GM13976 (cell line): ENCODE data around the gene LSAMP.

ENCODE experiments used
- DNase-seq: peaks from one replicate; pipeline ENCODE4 v3.0.0; 2012; ENCODE audit warnings: low spot score
- in situ Hi-C: fragments of 300-500 bp; cut with MboI; formaldehyde crosslinking; loops from one replicate; pipeline ENCODE4 v1.12.0; 2022; ENCODE audit warnings: low sequenced_read_pairs, mixed read lengths, inconsistent platforms; ENCODE audit not compliant: unreplicated experiment
- TF ChIP-seq, protein P1 (sequence below): IDR thresholded peaks from 2 replicates; pipeline ENCODE4 v1.5.1; 2012; ENCODE audit warnings: borderline replicate concordance, mild to moderate bottlenecking; ENCODE audit not compliant: insufficient read depth; ENCODE audit errors: extremely low read depth, missing control alignments, control extremely low read depth

Gene LSAMP

GRCh38 chr3:116034086-116034485, 411.2 kb downstream of the LSAMP start:
- in situ Hi-C loops = no loop called here
- TF ChIP-seq, protein P1, sequence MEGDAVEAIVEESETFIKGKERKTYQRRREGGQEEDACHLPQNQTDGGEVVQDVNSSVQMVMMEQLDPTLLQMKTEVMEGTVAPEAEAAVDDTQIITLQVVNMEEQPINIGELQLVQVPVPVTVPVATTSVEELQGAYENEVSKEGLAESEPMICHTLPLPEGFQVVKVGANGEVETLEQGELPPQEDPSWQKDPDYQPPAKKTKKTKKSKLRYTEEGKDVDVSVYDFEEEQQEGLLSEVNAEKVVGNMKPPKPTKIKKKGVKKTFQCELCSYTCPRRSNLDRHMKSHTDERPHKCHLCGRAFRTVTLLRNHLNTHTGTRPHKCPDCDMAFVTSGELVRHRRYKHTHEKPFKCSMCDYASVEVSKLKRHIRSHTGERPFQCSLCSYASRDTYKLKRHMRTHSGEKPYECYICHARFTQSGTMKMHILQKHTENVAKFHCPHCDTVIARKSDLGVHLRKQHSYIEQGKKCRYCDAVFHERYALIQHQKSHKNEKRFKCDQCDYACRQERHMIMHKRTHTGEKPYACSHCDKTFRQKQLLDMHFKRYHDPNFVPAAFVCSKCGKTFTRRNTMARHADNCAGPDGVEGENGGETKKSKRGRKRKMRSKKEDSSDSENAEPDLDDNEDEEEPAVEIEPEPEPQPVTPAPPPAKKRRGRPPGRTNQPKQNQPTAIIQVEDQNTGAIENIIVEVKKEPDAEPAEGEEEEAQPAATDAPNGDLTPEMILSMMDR = no peak
- DNase-seq = no peak

DNA sequence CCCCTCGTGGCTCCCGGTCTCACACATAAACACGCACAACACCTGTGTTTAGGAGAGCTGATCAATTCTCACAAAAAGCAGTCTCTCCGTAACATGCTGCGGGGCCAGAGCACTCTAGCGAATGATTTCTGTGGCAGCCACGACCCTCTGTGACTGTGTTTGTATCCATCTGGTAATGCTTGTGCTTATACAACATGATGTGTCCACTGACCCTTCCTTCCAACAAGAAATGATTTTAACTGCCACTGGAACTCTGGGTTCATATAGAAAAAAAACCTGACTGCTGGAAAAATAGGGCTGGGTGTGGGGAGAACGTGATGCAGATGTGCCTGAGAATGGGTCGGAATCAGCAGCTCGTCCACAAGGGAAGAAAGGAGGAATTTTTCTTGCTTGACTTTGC, 411.8 kb downstream of the LSAMP start:
- in situ Hi-C loops = no loop called here
- no peak for DNase-seq
- TF ChIP-seq, protein P1 = no peak

DNA sequence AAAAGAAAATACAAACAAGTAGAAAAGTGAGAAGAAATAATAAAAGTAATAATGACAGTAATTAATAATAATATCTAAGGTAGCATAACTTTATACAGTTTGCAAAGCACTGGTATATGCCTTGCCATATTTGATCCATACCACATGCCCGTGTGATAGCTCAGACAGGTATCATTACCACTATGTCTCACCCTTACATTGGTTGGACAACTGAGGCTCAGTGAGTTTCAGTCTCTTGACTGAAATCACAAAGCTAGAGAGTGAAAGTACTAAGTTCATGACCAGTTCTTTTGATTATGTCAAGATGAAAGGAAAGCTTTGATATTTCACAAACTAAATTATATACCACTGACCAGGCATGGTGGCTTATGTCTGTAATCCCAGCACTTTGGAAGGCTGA, 413.1 kb downstream of the LSAMP start:
- in situ Hi-C loops = no loop called here
- no peak for DNase-seq
- TF ChIP-seq, protein P1 = no peak

GRCh38 chr3:116030131-116030850, 415.0 kb downstream of the LSAMP start:
- TF ChIP-seq, protein P1 = no peak
- in situ Hi-C loops = no loop called here
- DNase-seq = no peak

- in situ Hi-C loops = no loop called here
- TF ChIP-seq, protein P1 = no peak
- no peak for DNase-seq
These were observed 416.0 kb downstream of the LSAMP start for GRCh38 chr3:116029266-116029665.

DNA sequence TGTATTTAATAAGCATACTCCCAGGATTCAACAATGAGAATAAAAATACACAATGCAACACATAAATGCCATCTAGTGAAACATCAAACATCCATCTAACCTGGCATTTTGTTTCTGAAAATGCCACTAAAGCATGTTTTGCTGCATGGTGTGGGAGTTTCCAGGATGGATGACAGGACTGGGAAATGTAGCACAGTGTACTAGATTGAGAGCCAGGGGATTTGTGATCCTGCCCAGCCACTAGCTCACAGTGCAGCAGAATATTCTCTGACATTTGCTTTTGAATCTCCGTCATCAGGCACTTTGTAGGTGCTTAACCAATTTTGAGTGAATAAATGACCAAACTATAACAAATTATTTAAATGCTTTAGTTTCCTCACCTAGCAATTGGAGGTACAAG, 417.1 kb downstream of the LSAMP start:
- TF ChIP-seq, protein P1 = no peak
- no peak for DNase-seq
- in situ Hi-C loops = no loop called here

DNA sequence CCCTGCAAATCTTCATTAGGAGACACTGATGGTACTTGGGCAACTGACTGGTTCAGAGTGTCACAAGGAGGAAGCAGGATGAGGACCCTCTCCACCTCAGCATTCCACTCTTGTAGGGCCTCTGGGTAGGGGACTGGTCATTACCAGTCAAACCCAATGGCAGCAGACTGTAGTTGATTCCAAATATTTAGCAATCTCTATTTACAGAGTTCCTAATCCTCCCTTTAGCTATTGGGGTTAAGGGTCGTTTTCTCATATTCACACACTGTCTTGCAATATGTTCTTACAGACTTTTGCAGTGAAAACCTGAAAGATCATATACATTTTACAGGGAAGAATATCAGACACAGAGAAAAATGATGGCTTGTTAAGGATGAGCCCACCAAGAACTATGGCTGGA, 424.3 kb downstream of the LSAMP start:
- in situ Hi-C loops = no loop called here
- no peak for DNase-seq
- TF ChIP-seq, protein P1 = no peak
